GM18508 (cell line): ENCODE measurements around the gene LDLR.

Experiments
- ATAC-seq: cut with Tn5 transposase; IDR thresholded peaks from one replicate; pipeline ENCODE4 v1.9.1; 2021; ENCODE audit warnings: moderate number of reproducible peaks; ENCODE audit not compliant: insufficient read depth, unreplicated experiment

LDLR gene

DNA sequence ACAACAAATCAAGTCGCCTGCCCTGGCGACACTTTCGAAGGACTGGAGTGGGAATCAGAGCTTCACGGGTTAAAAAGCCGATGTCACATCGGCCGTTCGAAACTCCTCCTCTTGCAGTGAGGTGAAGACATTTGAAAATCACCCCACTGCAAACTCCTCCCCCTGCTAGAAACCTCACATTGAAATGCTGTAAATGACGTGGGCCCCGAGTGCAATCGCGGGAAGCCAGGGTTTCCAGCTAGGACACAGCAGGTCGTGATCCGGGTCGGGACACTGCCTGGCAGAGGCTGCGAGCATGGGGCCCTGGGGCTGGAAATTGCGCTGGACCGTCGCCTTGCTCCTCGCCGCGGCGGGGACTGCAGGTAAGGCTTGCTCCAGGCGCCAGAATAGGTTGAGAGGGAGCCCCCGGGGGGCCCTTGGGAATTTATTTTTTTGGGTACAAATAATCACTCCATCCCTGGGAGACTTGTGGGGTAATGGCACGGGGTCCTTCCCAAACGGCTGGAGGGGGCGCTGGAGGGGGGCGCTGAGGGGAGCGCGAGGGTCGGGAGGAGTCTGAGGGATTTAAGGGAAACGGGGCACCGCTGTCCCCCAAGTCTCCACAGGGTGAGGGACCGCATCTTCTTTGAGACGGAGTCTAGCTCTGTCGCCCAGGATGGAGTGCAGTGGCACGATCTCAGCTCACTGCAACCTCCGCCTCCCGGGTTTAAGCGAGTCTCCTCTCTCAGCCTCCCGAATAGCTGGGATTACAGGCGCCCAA, at the start of gene LDLR:
Gene LDLR (plus strand): TSS at position 210 of the 760 bp plus-strand sequence. CDS start 86 bp downstream, at position 296.
- ATAC-seq, result no peak

DNA sequence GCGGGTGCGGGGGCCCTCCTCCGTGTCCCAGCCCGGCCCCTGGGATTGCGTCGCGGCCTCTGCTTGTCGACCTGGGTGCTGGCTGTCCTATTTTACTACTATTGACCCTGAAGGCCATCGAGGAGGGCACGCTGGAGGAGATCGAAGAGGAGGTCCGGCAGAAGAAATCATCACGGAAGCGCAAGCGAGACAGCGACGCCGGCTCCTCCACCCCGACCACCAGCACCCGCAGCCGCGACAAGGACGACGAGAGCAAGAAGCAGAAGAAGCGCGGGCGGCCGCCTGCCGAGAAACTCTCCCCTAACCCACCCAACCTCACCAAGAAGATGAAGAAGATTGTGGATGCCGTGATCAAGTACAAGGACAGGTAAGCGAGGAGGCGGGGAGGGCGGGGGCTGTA, 48.1 kb upstream of the LDLR start:
- ATAC-seq, result no peak

GRCh38 chr19:11041966-11042627, 47.2 kb upstream of the LDLR start:
- no peak for ATAC-seq

- ATAC-seq, result no peak
Observed at GRCh38 chr19:11044431-11044830, 44.8 kb upstream of the LDLR start.

- no peak for ATAC-seq
Observed at GRCh38 chr19:11045536-11045935, 43.7 kb upstream of the LDLR start.

DNA sequence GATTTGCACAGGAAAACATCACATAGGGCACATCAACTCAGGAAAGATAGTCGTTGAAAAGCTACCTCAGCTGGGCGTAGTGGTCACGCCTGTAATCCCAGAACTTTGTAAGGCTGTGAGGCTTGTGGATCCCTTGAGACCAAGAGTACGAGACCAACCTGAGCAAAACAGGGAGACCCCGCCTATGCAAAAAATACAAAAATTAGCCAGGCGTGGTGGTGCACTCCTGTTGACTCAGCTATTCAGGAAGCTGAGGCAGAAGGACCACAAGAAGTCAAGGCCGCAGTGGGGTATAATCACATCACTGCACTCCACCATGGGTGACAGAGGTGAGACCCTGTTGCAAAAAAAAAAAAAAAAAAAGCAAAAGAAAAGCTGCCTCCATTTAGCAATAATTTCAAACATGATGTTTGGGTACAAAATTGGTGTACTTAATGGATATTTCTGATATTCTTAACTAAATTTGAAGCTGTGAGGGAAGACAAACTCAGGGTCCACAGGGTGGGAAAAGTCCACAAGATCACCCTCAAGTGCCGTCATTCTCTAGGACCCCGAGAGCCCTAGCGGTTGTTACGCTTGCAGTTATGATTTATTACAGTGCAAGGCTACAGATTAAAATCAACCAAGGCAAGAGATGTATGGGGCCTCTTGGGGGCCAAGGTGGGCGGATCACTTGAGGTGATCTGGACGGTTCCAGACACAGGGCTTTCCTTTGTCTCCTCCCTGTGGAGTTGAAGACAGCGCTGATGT, 42.5 kb upstream of the LDLR start:
- ATAC-seq, result no peak

- no peak for ATAC-seq
Observed at GRCh38 chr19:11047866-11048265, 41.4 kb upstream of the LDLR start.

DNA sequence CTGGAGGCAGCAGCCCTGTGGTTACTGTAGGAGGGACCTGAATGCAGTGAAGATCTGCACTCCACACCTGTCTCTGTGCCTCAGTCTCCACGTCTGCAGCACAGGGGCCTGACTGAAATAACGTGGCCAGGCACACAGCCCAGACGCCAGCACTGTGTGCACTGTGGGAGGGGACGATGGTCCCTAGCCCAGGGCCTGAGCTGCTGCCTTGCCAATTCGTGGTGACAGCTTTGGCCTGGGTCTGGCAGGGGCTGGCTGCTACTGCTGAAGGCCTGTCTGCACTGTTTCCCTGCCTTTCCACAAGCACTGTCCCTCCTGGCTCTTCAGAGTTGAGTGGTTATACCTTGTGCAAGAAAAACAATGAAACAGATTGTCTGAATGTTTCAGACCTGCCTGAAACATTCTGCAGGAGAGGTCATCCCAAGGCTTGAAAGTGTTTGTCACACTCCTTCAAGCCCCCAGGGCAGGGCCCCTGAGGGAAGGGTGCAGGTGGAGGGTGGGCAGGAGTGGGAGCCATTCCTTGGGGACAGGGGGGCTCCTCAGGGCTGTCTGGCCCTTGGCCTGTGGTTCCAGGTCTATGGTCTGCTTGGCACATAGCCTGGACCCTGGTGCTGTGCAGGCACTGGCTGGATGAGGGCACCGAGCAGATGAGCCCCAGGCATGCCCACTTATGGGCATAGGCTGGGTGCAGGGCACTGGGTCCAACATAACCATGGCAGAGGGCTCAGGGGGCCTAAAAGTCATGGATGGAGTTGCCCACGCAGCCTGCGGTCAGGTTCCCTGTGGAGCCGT, 38.7 kb upstream of the LDLR start:
- ATAC-seq, result no peak

GRCh38 chr19:11053817-11054195, 35.5 kb upstream of the LDLR start:
- ATAC-seq, result no peak

GRCh38 chr19:11054200-11054599, 35.1 kb upstream of the LDLR start:
- no peak for ATAC-seq

- ATAC-seq, result no peak
Observed at GRCh38 chr19:11054628-11055027, 34.6 kb upstream of the LDLR start.

DNA sequence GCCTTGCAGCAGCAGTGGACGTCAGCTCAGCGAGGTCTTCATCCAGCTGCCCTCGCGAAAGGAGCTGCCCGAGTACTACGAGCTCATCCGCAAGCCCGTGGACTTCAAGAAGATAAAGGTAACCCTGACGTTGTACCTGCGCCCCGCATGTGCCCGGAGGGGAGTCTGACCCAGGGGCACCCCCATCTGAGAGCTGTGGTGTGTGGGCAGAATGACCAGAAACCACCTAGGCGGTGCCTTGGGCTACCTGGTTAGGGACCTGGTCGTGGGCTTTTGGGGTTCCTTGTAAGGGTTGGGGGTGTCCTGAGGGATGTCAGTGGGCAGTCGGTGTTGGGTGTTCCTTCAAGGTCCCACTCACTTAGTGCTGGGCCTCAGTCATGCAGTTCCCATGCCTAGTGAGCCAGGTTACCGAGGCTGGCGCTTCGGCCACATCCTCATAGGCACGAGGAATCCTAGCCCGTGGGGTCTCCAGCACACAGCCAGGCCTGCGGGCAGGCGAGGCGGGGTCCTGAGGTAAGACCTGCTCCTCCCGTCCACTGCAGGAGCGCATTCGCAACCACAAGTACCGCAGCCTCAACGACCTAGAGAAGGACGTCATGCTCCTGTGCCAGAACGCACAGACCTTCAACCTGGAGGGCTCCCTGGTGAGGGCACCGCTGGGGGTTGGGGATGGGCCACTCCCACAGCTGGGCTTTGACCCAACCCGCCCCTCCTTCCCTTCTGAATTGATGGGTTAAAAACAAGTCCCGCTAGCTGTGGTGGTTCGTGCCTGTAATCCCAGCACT, 30.8 kb upstream of the LDLR start:
- ATAC-seq, result no peak

GRCh38 chr19:11059511-11060358, 29.5 kb upstream of the LDLR start:
- no peak for ATAC-seq

- no peak for ATAC-seq
Observed at GRCh38 chr19:11061952-11062351, 27.3 kb upstream of the LDLR start.

DNA sequence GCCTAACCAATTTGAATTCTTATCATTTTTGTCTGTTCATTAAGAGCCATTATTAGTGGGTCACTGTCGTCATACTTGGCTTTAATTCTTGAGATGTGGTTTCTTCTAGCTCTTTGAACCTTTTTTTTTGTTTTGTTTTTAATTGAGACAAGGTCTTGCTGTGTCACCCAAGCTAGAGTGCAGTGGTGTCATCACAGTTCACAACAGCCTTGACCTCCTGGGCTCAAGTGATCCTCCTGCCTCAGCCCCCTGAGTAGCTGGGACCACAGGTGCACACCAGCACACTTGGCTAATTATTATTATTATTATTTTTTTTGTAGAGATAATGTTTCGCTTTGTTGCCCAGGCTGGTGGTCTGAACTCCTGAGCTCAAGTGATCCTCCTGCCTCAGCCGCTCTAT, 25.8 kb upstream of the LDLR start:
- ATAC-seq, result no peak

- ATAC-seq, result no peak
Observed at GRCh38 chr19:11064831-11065303, 24.4 kb upstream of the LDLR start.

GRCh38 chr19:11066326-11066725, 22.9 kb upstream of the LDLR start:
- ATAC-seq, result no peak

DNA sequence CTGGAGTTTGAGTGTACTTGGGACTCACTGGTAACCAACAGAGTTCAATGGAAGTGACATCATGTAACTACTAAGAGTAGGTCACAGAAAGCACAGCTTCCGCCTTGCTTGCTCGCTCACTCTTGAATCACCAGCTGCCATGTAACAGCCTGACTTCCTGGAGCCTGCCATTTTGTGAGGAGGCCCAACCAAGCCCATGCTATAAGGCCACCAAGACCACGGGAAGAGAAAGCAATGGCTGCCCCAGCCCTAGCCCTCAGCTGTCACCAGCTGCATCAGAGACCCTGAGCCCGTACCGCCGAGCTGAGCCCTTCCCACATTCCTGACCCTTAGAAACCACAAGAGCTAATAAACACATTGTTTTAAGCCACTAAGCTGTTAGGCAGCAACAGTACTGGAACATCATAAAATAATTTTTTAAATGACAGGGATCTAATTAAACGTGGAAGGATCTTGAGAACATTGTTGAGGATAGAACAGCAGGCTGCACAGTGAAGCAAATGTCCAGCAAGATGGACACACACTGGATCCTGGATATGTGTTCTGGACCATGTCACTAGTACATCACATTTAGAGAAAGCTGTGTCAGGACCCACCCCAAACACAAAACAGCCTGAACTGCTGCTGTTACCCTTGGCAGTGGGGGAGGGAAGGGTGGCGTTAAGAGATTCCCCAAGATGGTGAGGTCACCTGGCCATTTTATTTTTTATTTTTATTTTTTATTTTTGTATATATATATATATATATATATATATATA, 21.7 kb upstream of the LDLR start:
- ATAC-seq, result no peak
